Measurements from ENCODE around the gene WFIKKN2.
"Not testable (repeated sequence)": the region's sequence is repeated elsewhere in the genome, so short reads cannot be mapped to it uniquely, and the experiment has no call there.

WFIKKN2 gene

DNA sequence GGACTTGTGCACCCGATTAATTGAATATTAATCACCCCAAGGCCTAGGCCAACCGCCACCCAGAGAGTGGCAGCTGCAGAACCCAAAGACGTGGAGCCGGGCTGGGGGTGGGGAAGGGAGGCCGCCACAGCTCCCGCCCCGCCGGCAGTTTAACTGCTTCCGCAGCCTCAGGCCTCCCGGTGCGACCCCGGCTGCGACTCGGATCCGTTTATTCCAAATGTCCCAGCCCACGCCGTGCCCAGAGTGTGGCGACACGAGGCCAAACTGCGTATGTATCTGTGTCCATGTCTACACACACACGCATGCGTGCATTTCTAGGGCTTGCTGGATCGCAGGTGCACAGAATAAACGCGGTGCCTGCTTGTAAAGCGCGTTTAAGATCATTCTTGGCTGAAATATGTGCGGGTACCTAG lies 31.6 kb downstream of the WFIKKN2 start:
- Mint-ChIP-seq H3K36me3 (ENCODE audit: insufficient read depth) (peaks cover 47% of the 10 kb centered on the region), H3K4me3 (peak overlapping the region; percentile 98), H3K9me3 (no peaks in the 10 kb centered on the region), H3K27me3 (no peaks in the 10 kb centered on the region), H3K4me1 (peaks cover 51% of the 10 kb centered on the region), H3K27ac (ENCODE audit: low read depth) (peak overlapping the region; percentile 93)
- DNase-seq (ENCODE audit: low spot score in 2 of 2) (peak; percentile 52 to 77), ATAC-seq (replicated peaks; ENCODE audit: extremely low read depth, poor library complexity, severe bottlenecking) (peak; percentile 44)

GRCh38 chr17:50867363-50868139 lies 32.2 kb downstream of the WFIKKN2 start:
- ATAC-seq (replicated peaks; ENCODE audit: extremely low read depth, poor library complexity, severe bottlenecking) (peak; percentile 43), DNase-seq (ENCODE audit: low spot score in 2 of 2) (peak; percentile 59 to 70)
- peaks cover 46% of the 10 kb centered on the region for H3K36me3 Mint-ChIP-seq (ENCODE audit: insufficient read depth)
- no peaks in the 10 kb centered on the region for H3K27me3 Mint-ChIP-seq
- peak overlapping the region; percentile 98 for H3K4me3 Mint-ChIP-seq
- no peaks in the 10 kb centered on the region for H3K9me3 Mint-ChIP-seq
- H3K4me1 Mint-ChIP-seq: peaks cover 52% of the 10 kb centered on the region
- peak overlapping the region; percentile 93 for H3K27ac Mint-ChIP-seq (ENCODE audit: low read depth)

- peak overlapping the region; percentile 98 for H3K4me3 Mint-ChIP-seq
Measured at GRCh38 chr17:50868140-50868438, 32.7 kb downstream of the WFIKKN2 start.

GRCh38 chr17:50868602-50869001 lies 33.2 kb downstream of the WFIKKN2 start:
- peak overlapping the region; percentile 98 for H3K4me3 Mint-ChIP-seq
- H3K27ac Mint-ChIP-seq (ENCODE audit: low read depth): peak overlapping the region; percentile 93

More at GRCh38 chr17:50868140-50868438, 32.7 kb downstream of the WFIKKN2 start:
- Mint-ChIP-seq H3K36me3 (ENCODE audit: insufficient read depth) (peaks cover 41% of the 10 kb centered on the region), H3K27me3 (no peaks in the 10 kb centered on the region), H3K9me3 (no peaks in the 10 kb centered on the region), H3K4me1 (peaks cover 48% of the 10 kb centered on the region), H3K27ac (ENCODE audit: low read depth) (peak overlapping the region; percentile 93)
- DNase-seq (ENCODE audit: low spot score in 2 of 2): no peak
- no peak for ATAC-seq (replicated peaks; ENCODE audit: extremely low read depth, poor library complexity, severe bottlenecking)

GRCh38 chr17:50871364-50871763 lies 36.0 kb downstream of the WFIKKN2 start:
- peak overlapping the region; percentile 66 for H3K4me3 Mint-ChIP-seq
- ATAC-seq (replicated peaks; ENCODE audit: extremely low read depth, poor library complexity, severe bottlenecking) (peak; percentile 31), DNase-seq (ENCODE audit: low spot score in 2 of 2) (peak in 1 of 2 donors; percentile 50)
- peaks cover 19% of the 10 kb centered on the region for H3K36me3 Mint-ChIP-seq (ENCODE audit: insufficient read depth)
- no peaks in the 10 kb centered on the region for H3K9me3 Mint-ChIP-seq
- H3K27ac Mint-ChIP-seq (ENCODE audit: low read depth): no peak overlapping the region
- H3K4me1 Mint-ChIP-seq: peaks cover 39% of the 10 kb centered on the region
- no peaks in the 10 kb centered on the region for H3K27me3 Mint-ChIP-seq

More at GRCh38 chr17:50868602-50869001, 33.2 kb downstream of the WFIKKN2 start:
- DNase-seq (ENCODE audit: low spot score in 2 of 2) (no peak), ATAC-seq (replicated peaks; ENCODE audit: extremely low read depth, poor library complexity, severe bottlenecking) (no peak)
- Mint-ChIP-seq H3K4me1 (peaks cover 46% of the 10 kb centered on the region), H3K27me3 (no peaks in the 10 kb centered on the region), H3K36me3 (ENCODE audit: insufficient read depth) (peaks cover 36% of the 10 kb centered on the region), H3K9me3 (no peaks in the 10 kb centered on the region)

DNA sequence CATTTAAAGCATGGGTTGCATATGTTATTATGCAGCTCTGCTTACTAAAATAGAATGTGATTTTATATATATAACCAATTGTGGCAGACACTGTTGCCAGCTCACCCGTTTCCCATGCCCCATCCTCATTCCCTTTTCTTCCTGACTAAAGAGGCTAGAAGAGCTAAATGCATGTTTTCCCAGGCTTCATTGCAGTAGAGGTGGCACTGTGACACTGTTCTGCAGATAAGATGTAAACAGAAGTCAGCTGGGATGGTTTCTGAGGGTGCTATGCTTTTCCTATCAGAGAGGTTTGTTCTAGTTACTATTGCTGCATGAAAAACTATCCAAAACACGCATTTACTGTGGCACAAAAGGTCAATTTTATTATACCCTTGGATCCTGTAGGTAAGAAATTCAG lies 36.5 kb downstream of the WFIKKN2 start:
- no peaks in the 10 kb centered on the region for H3K27me3 Mint-ChIP-seq
- DNase-seq (ENCODE audit: low spot score in 2 of 2) (no peak), ATAC-seq (replicated peaks; ENCODE audit: extremely low read depth, poor library complexity, severe bottlenecking) (no peak)
- H3K36me3 Mint-ChIP-seq (ENCODE audit: insufficient read depth): peaks cover 14% of the 10 kb centered on the region
- H3K27ac Mint-ChIP-seq (ENCODE audit: low read depth): no peak overlapping the region
- H3K4me3 Mint-ChIP-seq: peak overlapping the region; percentile 66
- H3K4me1 Mint-ChIP-seq: peaks cover 39% of the 10 kb centered on the region
- H3K9me3 Mint-ChIP-seq: no peaks in the 10 kb centered on the region

GRCh38 chr17:50872710-50873424 lies 37.5 kb downstream of the WFIKKN2 start:
- Mint-ChIP-seq H3K4me1 (peaks cover 29% of the 10 kb centered on the region), H3K9me3 (no peaks in the 10 kb centered on the region), H3K27me3 (no peaks in the 10 kb centered on the region), H3K36me3 (ENCODE audit: insufficient read depth) (peaks cover 4% of the 10 kb centered on the region), H3K4me3 (no peak overlapping the region), H3K27ac (ENCODE audit: low read depth) (no peak overlapping the region)
- peak in 1 of 2 donors; percentile 37 for DNase-seq (ENCODE audit: low spot score in 2 of 2)
- ATAC-seq (replicated peaks; ENCODE audit: extremely low read depth, poor library complexity, severe bottlenecking): peak; percentile 60

- peaks cover 3% of the 10 kb centered on the region for H3K36me3 Mint-ChIP-seq (ENCODE audit: insufficient read depth)
- H3K27me3 Mint-ChIP-seq: no peaks in the 10 kb centered on the region
- H3K9me3 Mint-ChIP-seq: no peaks in the 10 kb centered on the region
- ATAC-seq (replicated peaks; ENCODE audit: extremely low read depth, poor library complexity, severe bottlenecking) (no peak), DNase-seq (ENCODE audit: low spot score in 2 of 2) (no peak)
- peaks cover 19% of the 10 kb centered on the region for H3K4me1 Mint-ChIP-seq
- H3K27ac Mint-ChIP-seq (ENCODE audit: low read depth): no peak overlapping the region
- no peak overlapping the region for H3K4me3 Mint-ChIP-seq
Measured at GRCh38 chr17:50875074-50875473, 39.7 kb downstream of the WFIKKN2 start.

DNA sequence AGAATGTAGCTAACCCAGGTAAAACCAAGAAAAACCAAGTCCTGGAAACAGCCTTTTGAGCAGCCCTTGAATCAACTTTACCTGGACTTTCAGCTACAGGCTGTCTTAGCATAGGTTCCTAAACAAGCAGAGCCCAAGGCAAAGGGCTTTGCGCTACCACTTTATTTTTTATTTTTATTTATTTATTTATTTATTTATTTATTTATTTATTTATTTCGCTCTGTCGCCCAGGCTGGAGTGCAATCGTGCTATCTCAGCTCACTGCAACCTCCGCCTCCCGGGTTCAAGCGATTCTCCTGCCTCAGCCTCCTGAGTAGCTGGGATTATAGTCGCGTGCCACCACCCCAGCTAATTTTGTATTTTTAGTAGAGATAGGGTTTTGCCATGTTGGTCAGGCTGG lies 41.7 kb downstream of the WFIKKN2 start:
- DNase-seq (ENCODE audit: low spot score in 2 of 2); H3K36me3 Mint-ChIP-seq (ENCODE audit: insufficient read depth); H3K27me3 Mint-ChIP-seq; H3K9me3 Mint-ChIP-seq; H3K4me1 Mint-ChIP-seq; ATAC-seq (replicated peaks; ENCODE audit: extremely low read depth, poor library complexity, severe bottlenecking); H3K27ac Mint-ChIP-seq (ENCODE audit: low read depth); H3K4me3 Mint-ChIP-seq: not testable (repeated sequence)

DNA sequence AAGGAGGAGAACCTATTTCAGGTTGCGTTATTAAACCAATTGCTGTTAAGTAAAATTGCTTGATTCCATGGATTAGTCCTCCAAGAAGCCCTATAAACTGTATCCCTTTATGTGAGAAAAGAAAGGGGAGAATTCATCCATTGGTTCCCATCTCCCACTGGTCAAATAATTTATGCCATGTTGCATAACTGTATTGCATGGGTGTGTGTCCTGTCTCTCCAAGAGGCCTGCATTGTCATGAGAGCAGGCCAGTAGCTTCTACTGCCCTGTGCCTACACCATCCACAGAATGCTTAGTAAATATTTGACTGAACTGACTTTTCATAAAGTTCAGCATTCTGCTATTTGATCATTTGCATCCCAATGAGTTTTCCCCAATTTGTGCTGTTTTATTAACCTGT lies 42.5 kb downstream of the WFIKKN2 start:
- Mint-ChIP-seq H3K36me3 (ENCODE audit: insufficient read depth) (no peaks in the 10 kb centered on the region), H3K9me3 (no peaks in the 10 kb centered on the region), H3K4me1 (peaks cover 8% of the 10 kb centered on the region), H3K27me3 (no peaks in the 10 kb centered on the region), H3K4me3 (no peak overlapping the region), H3K27ac (ENCODE audit: low read depth) (no peak overlapping the region)
- ATAC-seq (replicated peaks; ENCODE audit: extremely low read depth, poor library complexity, severe bottlenecking): no peak
- no peak for DNase-seq (ENCODE audit: low spot score in 2 of 2)

DNA sequence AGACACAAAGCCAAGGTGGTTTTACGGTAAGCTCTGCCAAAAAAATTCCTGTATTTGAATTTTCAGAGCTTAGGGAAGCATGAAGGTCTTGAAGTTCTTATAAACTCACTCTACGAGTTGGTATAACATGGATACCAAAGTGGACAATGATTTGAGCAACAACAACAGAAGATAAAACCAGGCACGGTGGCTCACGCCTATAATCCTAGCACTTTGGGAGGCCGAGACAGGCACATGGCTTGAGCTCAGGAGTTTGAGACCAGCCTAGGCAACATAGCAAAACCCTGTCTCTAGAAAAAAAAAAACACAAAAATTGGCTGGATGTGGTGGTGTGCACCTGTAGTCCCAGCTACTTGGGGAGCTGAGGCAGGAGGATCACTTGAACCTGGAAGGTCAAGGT lies 43.7 kb downstream of the WFIKKN2 start:
- H3K4me3 Mint-ChIP-seq: no peak overlapping the region
- no peak for ATAC-seq (replicated peaks; ENCODE audit: extremely low read depth, poor library complexity, severe bottlenecking)

GRCh38 chr17:50881182-50881581 lies 45.8 kb downstream of the WFIKKN2 start:
- Mint-ChIP-seq H3K27ac (ENCODE audit: low read depth) (no peak overlapping the region), H3K36me3 (ENCODE audit: insufficient read depth) (no peaks in the 10 kb centered on the region), H3K4me1 (peaks cover 15% of the 10 kb centered on the region), H3K4me3 (no peak overlapping the region), H3K27me3 (no peaks in the 10 kb centered on the region), H3K9me3 (no peaks in the 10 kb centered on the region)
- DNase-seq (ENCODE audit: low spot score in 2 of 2) (no peak), ATAC-seq (replicated peaks; ENCODE audit: extremely low read depth, poor library complexity, severe bottlenecking) (no peak)

More for the DNA sequence above, 43.7 kb downstream of the WFIKKN2 start:
- Mint-ChIP-seq H3K4me1 (peaks cover 10% of the 10 kb centered on the region), H3K27ac (ENCODE audit: low read depth) (no peak overlapping the region), H3K9me3 (no peaks in the 10 kb centered on the region), H3K27me3 (no peaks in the 10 kb centered on the region), H3K36me3 (ENCODE audit: insufficient read depth) (no peaks in the 10 kb centered on the region)
- DNase-seq (ENCODE audit: low spot score in 2 of 2): no peak

- Mint-ChIP-seq H3K4me1 (peaks cover 27% of the 10 kb centered on the region), H3K27ac (ENCODE audit: low read depth) (peak overlapping the region; percentile 23), H3K27me3 (no peaks in the 10 kb centered on the region), H3K9me3 (no peaks in the 10 kb centered on the region), H3K4me3 (no peak overlapping the region), H3K36me3 (ENCODE audit: insufficient read depth) (no peaks in the 10 kb centered on the region)
- ATAC-seq (replicated peaks; ENCODE audit: extremely low read depth, poor library complexity, severe bottlenecking) (no peak), DNase-seq (ENCODE audit: low spot score in 2 of 2) (no peak)
Measured at GRCh38 chr17:50882851-50883250, 47.5 kb downstream of the WFIKKN2 start.

Measured in central memory CD8-positive, alpha-beta T cell (primary cell).